ENCODE measurements around the gene CD59.
"Not testable (repeated sequence)": the region's sequence is repeated elsewhere in the genome, so short reads cannot be mapped to it uniquely, and the experiment has no call there.

CD59 gene

DNA sequence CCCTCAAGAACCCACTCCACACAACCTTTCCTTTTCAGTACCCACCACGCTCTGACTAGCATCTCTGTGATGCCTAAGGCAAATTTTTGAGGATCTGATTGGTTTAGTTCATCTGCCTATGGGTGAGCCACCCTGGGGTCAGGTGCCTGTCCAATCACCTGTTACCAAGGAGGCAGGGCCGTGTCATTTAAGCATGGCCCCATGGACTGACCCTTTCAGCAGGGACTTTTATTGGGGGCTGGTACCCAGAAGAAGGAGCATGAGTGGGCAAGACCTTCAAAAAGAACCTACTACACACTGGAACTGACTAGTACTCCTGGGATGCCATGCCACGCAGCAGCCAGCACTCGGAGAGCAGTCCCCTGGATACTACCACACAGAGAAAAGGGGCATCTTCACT lies 64.0 kb downstream of the CD59 start:
- in situ Hi-C loops (cut with MboI; ENCODE audit: low sequenced_read_pairs) = no loop called here

- in situ Hi-C loops (cut with MboI; ENCODE audit: low sequenced_read_pairs) = no loop called here
Observed at GRCh38 chr11:33670250-33671011, 65.8 kb downstream of the CD59 start.

DNA sequence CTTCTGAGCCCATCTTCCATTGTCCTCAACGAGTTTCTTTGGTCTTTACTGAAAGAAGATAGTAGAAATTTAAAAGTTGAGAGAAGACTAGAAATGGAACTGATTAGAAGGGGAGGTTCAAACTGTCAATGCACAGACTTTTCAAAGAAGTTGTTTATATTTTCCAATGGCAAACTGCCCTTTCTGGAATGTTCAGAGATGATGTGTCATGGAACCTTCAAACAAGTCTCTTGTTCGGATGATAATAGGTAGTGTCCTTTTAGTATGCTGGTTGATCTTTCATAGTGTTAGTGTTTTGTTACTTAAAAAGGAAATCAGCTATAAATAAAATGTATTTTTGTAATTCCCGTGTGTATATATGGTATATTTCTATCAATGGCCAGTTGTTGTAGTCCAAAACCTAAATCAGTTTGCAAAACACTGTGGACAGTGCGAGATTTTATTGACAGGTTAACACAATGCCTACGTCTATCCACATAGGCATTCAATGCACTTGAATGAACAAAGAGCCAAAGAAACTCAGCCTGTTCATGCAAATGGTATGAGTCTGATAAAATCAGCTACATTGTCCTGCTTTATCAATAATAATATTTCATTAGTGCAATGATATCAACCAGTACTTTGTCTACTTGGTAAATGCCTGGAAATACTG lies 66.5 kb downstream of the CD59 start:
- in situ Hi-C loops (cut with MboI; ENCODE audit: low sequenced_read_pairs) = no loop called here

GRCh38 chr11:33668951-33669596 lies 67.1 kb downstream of the CD59 start:
- in situ Hi-C loops (cut with MboI; ENCODE audit: low sequenced_read_pairs) = no loop called here

- in situ Hi-C loops (cut with MboI; ENCODE audit: low sequenced_read_pairs) = no loop called here
Observed at GRCh38 chr11:33668468-33668825, 67.8 kb downstream of the CD59 start.

GRCh38 chr11:33667819-33668467 lies 68.3 kb downstream of the CD59 start:
- in situ Hi-C loops (cut with MboI; ENCODE audit: low sequenced_read_pairs) = no loop called here

DNA sequence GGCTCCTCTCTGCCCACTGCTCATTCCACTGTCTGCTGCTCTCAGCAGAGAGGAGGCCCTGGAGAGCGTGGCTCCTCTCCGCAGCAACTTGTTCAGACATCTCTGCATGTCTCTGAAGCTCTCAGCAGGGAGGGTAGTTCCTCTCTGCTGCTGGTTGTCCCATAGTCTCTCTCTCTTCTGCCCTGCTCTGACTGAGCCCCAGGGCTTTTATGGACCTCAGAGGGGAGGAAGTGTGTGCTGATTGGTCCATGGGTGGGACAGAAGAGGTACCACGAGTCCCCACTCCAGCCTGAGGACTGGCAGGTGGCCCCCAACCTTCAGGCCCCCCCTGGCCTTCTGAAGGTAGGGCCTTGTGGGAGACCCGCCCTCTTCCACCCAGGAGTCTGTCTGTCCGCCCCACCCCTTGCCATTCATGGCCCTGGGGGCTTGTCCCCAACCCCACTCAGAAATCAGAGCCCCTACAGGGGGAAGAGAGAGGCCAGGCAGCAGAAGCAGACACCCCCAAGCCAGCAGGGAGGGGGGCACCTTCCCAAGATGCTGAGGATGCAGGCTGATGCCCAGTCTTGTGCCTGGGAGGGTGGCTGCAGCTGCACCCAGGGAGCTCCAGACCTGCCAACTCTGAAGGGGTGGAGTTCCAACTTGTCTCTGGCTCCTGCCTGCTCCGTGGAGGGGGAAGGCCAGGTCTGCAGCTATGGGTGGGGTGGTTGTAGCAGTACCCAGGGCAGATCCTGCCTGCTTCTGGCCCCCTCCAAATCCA lies 70.7 kb downstream of the CD59 start:
- in situ Hi-C loops (cut with MboI; ENCODE audit: low sequenced_read_pairs) = no loop called here

GRCh38 chr11:33664827-33665226 lies 71.4 kb downstream of the CD59 start:
- in situ Hi-C loops (cut with MboI; ENCODE audit: low sequenced_read_pairs) = no loop called here

DNA sequence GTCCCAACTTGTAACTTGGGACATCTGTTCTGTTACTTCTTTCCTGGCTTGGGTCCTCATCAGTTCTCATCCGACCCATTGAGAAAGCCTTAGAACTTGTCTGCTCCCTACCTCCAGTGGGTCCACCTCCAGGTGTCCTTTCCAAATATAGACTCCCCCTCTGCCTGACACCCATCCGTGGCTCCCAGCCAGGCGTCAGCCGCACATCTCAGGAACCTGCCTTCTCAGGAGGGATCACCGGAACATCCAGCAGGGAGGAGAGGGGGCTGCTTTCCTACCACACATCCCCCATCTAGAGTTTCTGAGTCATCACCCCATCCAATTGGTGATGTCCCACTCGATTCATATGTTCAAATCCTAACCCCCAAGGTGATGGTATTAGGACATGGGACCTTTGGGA lies 72.1 kb downstream of the CD59 start:
- in situ Hi-C loops (cut with MboI; ENCODE audit: low sequenced_read_pairs) = no loop called here

DNA sequence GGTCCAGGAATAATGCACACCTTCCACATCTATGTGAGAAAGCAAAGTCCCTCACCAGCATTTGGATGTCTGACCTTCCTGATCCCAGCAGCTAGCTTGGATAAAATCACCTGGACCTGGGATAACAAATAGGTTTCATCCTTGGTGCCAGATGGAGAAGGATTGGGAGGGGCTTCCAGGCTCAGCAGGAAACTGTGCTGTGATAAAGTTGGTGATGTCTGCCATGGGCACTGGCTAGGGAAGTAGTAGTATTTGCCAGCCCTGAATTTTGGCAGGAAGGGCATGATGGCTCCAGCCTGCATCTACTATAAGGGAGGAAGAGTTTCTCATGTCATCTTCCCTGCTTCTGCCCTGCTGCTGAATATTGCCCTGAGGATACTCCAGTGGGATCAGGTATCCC lies 73.1 kb downstream of the CD59 start:
- in situ Hi-C loops (cut with MboI; ENCODE audit: low sequenced_read_pairs) = no loop called here

GRCh38 chr11:33661526-33661925 lies 74.7 kb downstream of the CD59 start:
- in situ Hi-C loops (cut with MboI; ENCODE audit: low sequenced_read_pairs) = not testable (repeated sequence)

DNA sequence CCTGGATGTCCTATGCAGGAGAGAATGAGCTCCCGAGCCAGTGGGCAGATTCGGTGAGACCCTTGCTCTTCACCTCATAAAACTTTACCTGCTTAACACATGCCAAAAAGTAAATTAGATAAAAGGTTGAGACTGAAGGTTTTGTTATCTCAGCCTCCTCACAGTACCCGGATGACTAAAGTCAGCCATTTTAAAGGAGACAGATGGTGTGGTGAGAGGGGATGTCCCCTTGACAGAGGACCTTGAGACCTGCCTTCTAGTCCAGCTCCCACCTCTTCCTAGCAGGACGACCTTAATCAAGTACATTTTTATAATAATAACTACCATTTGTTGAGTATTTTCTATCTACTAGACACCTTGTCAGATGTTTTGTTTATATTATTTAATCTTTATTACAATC lies 75.3 kb downstream of the CD59 start:
- in situ Hi-C loops (cut with MboI; ENCODE audit: low sequenced_read_pairs) = no loop called here

DNA sequence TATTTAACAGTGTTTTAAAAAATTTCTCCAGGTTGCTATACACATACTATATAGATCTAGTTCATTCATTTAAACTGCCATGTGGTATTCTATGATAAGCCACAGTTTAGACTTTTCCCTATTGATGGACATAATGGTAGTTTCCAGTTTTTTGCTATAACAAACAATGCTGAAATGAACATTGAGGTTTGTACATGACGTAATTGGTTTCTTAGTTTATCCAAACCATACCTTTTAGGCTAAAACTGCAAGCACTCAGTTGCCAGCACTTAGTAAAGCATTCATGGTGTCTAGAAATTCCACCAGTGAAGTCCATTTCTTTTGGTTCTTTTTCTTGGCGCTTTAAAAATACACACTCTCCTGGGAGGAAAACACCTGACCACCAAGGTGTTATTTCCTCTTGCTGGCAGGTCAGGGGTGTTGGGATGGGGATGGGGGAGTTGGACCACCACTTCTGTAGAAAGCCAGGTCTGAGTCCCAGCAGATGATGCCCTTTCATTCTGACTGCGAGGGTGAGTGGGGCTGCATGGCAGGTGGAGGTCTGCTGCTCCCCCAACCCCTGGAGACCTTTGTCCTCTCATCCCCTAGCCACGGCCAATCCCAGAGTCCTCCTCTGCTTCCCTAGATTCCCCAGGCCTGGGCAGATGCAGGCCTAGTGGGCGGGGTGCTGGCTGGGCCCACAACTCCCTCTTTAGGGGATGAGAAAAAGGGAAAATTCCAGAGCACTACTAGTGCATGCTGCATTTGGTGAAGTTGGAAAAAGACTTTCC lies 76.7 kb downstream of the CD59 start:
- in situ Hi-C loops (cut with MboI; ENCODE audit: low sequenced_read_pairs) = no loop called here

GRCh38 chr11:33658195-33658900 lies 77.9 kb downstream of the CD59 start:
- in situ Hi-C loops (cut with MboI; ENCODE audit: low sequenced_read_pairs) = no loop called here

DNA sequence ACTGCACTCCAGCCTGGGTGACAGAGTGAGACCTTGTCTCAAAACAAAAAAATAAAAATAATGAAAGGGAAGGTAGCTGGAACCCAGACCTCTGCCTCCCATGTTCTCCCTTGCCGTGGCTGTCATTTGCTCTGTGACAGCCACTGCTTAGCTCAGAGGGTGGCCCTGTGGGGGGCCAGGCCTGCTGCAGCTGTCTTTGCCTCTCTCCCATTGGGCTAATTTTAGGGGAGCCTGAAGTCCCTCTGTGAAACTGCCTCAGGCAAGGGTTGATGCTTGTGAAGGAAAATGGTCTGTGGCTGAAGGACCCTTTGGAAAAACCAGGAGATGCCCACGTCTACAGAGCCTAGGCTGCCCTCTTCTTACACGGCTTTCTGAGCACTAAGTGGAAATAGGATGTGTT lies 78.5 kb downstream of the CD59 start:
- in situ Hi-C loops (cut with MboI; ENCODE audit: low sequenced_read_pairs) = no loop called here

DNA sequence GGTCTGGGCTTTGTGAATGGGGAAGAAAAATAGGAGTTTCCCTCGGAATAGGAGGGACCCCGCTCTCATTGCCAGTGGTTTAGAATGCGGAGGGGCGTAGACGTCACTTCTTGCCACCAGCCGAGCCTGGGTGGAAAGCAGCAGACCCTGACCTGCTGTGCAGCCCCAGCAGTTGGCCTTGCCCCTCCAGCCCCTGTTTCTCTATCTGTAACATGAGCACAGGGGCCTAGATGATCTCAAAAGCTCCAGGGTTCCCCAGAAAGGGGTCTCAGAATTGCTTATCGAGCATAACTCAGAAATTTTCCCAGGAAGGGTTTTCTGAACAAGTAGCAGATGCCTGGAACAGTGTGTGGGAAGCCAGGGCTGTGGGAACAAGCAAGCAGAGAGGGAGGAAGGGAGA lies 79.5 kb downstream of the CD59 start:
- in situ Hi-C loops (cut with MboI; ENCODE audit: low sequenced_read_pairs) = no loop called here

DNA sequence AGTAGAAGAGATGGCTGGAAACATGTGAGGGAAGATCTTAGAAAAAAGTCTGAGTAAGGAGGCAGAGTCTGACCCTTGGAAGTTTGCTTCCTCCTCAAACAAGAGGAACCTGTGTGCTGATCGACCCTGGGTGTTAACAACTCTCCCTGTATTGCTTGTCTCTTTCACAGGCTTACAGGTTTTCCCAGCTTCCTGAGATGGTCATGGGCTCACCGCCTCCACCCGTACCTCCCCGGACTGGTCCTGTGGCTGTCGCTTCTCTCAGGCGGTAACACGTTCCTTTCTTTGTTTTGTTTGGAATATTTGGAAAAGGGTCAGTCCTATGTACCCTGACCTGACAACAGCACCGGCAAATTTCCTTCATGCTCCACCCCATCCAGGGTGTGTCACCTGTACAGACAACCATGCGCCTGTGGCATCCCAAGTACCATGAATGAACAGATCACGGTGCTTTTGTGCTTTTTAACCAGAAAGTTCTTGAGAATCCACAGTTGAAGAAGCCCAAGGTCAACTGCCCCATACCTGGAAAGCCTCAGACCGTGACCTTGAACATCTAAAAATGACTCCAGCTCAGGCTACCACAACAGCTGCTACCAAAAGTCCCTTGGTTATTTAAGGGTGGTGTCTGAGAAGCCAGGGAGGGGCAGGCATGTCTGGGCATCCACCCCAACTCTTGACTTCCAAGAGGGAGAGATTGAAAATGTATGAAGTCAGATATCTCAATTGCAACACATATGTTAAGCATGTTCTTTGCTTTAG lies 80.2 kb downstream of the CD59 start:
- in situ Hi-C loops (cut with MboI; ENCODE audit: low sequenced_read_pairs) = no loop called here

GRCh38 chr11:33654594-33654993 lies 81.6 kb downstream of the CD59 start:
- in situ Hi-C loops (cut with MboI; ENCODE audit: low sequenced_read_pairs) = no loop called here

Measured in HL-60/S4 treated with retinoic acid at 250 ng/mL for 4 days and 3 days (cell line).